T47D (cell line): ENCODE data around the gene SPP2.

Source experiments
- DNase-seq, 2 experiments: peaks; one replicate each; pipeline versions ENCODE4 v3.0.0 to v3.0.0-alpha.2; 2011 to 2012; ENCODE audit warnings: low read depth in 1 of 2, low spot score in 1 of 2
- JUND ChIP-seq: IDR thresholded peaks from 2 replicates; pipeline ENCODE4 v1.6.1; 2012; ENCODE audit warnings: low read depth
- in situ Hi-C: cut with HindIII; loops from 2 replicates; pipeline ENCODE4 v1.10.0; 2016; ENCODE audit warnings: low sequenced_read_pairs, low pct_unique_long_range_greater_than_20kb

Gene SPP2

DNA sequence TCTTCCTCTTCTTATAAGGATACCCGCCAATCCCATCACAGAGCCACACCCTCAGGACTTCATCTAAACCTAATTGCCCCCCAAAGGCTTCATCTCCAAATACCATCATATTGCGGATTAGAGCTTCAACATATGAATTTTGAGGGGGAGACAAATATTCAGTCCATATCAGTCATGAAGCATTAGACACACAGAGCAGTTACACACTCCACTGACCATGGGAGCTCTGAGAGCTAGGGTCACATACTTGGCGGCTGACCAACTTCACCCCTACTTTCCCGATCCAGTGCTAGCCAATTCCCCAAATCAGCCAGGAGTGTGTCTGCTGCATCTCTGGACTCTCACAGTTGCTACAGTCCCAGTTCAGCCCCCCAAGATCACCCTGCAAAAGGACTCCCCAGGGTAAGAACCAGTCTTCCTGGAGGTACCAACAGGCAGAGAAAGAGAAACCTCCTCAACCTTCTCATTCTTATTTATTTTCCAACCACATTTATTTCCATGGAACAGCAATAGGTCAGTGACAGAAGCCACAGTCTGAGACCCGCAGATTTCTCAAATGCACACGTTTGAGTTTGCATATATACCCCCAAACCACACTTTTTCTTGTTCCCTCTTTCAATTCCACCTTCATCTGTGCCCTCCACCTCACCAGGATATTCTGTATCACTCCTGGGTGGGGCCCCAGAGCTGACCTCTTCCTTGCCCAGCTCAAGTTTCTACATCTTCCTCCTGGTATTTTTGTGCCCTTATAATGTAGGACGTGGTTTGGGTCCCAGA, 33.3 kb downstream of the SPP2 start:
- in situ Hi-C loops, result no loop called here
- TF ChIP-seq JUND, result no peak
- no peak for DNase-seq

DNA sequence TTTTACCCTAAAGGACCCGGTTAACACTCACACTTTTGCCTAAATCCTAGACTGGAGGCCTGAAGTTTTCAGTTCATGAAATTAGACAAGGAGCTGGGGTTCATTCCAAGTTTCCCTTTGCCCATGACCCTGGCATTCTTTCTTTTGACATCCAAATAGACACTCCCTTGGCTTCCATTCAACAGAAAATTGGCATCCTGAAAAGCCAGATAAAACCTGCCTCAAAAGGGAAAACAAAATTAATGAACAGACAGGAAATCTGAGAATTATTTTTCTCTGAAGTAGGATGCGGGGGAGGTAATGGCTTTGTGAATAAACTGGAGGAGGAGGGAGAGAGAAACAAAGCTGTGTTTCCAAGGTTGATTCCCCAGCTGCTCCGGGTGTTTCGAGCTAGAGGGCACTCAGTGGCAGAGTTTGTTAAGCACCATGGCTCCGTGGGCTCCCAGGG, 41.0 kb downstream of the SPP2 start:
- no peak for DNase-seq
- in situ Hi-C loops, result no loop called here
- no peak for TF ChIP-seq JUND

DNA sequence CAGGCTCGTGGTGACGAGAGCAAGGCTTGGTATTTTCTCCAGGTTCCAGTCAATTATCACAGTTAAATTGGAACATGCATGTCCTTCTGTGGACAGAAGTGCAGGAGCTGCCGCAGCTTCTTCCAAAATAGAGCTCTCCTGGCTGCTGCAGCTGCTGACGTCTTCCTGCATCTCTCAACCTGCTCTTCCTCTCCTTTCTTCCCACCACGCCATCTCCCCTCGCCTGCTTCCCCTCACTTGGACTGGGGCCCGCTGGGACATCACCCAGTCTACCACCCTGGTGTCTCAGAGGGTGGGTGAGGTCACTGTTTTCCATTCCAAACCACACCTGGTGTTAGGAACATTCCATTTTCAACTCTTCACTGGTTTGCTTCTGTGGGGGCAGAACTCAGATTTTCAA, 41.4 kb downstream of the SPP2 start:
- no peak for TF ChIP-seq JUND
- no peak for DNase-seq
- in situ Hi-C loops, result no loop called here

DNA sequence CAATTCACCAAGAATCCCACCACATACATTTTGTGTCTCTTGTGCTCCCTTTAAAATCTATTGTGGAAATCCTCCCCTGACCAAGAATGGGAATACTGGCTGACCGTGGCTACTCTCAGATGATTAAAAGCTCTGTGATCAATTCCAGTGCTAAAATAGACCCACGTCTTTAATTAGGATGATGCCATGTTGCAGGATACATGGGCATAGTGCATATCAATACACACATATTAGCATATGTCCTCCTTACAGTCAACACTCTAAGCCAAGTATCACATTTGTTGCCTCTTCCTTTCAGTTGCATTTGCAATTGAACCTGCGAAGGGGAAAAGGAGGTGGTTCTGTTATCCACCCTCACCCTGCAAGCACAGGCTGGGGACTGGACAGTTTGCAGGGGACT, 41.8 kb downstream of the SPP2 start:
- DNase-seq, result no peak
- in situ Hi-C loops, result no loop called here
- no peak for TF ChIP-seq JUND

DNA sequence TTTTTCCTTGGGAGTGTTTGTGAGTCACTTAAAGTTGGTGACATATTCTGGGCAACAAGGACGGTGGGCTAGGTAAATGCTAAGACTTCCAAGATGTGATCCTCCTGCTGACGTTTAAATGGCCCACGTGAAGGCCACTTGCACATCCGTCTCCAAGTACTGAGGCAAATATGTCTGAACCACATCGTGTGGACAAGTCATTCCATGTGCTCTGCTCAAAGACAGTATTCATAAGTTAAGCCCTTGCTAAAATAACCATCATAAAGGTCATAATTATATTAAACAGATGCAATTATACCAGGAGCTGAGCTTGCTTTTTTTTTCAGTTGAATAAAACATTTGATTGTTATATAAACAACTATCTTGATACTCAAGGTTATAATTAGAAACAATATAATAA, 44.8 kb downstream of the SPP2 start:
- in situ Hi-C loops, result no loop called here
- TF ChIP-seq JUND, result no peak
- DNase-seq, result no peak

DNA sequence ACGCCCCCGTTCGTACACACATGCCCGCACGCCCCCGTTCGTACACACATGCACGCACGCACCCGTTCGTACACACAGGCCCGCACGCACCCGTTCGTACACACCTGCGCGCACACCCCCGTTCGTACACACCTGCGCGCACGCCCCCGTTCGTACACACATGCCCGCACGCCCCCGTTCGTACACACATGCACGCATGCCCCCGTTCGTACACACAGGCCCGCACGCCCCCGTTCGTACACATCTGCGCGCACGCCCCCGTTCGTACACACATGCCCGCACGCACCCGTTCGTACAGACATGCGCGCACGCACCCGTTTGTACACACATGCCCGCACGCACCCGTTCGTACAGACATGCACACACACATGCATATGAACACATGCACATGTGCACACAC, 45.7 kb downstream of the SPP2 start:
- in situ Hi-C loops, result no loop called here
- TF ChIP-seq JUND, result no peak
- DNase-seq, result no peak

DNA sequence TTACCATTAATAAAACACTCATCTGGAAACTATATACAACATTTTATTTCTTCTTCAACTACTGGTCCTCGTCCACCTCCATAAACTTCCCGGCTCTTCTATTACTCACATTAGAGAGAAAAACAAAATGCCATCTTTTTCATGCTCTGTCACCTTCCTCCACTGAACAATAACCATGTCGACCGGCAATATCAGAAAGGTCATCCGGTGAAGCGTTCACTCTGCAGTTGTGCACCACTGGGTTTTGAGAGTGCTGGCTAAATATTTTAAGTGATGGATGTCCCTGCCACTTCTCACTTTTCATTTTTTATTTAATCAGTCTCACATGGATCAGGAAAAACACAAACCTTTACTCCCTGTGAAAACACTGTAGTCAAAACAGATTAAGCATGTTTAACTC, 48.2 kb downstream of the SPP2 start:
- DNase-seq, result no peak
- in situ Hi-C loops, result no loop called here
- TF ChIP-seq JUND, result no peak

DNA sequence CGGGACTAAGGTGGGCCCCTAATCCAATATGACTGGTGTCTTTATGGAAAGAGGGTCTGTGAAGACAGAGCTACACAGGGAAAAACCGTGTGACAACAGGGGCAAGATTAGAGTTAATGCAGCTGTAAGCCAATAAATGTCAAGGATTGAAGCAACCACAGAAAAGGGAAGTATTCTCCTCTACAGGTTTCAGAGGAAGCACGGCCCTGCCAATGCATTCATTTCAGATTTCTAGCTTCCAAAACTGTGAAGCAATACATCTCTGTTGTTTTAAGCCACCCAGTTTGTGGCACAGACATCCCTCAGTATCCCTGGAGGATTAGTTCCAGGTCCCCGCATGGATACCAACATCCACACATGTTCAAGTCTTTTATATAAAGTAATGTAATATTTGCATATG, 48.8 kb downstream of the SPP2 start:
- in situ Hi-C loops, result no loop called here
- TF ChIP-seq JUND, result no peak
- DNase-seq, result no peak

DNA sequence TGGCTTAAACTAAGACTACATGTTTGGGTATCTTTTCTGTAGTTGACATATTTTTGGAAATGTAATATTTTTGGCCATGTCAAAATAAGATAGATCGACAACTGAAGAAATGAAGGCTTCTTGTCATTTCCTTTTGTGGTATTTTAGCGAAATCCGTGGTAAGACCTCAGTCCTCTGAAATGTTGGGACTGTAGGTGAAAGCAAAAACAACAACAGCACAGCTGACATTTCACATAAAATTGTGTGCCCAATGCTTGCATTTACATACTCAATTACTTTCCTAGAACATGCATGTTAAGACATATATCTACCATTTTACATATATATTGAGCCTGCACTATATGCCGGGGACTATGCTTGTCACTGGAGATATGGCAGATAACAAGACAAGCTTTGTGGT, 50.2 kb downstream of the SPP2 start:
- in situ Hi-C loops, result no loop called here
- TF ChIP-seq JUND, result no peak
- no peak for DNase-seq

DNA sequence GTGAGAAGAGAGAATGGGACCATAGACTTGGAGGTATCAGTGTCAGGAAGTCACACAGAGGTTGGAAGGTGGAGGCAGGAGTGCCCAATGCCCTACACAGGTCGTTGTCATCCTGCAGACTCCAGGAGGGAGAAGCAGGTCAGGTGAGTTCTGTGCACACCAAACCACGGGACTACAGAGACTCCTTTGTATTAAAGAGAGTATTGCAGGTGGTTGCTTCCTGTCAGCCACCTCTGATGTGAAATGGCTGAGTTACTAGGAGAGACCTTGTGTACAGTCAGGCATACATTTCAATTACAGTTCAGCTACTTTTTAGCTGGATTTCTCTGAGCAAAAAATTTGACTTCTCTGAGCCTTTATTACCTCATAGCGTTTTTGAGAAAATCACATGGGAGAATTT, 51.6 kb downstream of the SPP2 start:
- peak in 1 of 2 experiments; percentile 59 for DNase-seq
- no peak for TF ChIP-seq JUND
- in situ Hi-C loops, result no loop called here

DNA sequence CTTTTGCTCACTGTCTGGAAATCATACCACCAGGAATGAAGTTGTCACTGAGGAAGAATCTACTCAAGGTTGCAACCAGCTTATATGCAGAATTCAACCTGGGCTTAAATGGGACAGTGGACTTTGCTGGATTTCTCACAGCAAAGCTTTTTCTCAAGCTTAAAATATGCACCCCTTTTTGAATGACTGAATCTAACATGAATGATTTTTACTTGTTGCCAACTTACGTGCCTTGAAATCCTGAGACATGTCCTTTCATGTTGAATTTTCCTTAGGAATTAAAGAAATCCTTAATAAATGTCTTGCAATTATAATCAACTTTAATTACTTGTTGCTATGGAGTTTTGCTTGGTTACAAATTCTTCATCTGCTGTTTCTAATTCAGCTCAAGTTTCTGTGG, 57.4 kb downstream of the SPP2 start:
- DNase-seq, result no peak
- no peak for TF ChIP-seq JUND
- in situ Hi-C loops, result no loop called here

DNA sequence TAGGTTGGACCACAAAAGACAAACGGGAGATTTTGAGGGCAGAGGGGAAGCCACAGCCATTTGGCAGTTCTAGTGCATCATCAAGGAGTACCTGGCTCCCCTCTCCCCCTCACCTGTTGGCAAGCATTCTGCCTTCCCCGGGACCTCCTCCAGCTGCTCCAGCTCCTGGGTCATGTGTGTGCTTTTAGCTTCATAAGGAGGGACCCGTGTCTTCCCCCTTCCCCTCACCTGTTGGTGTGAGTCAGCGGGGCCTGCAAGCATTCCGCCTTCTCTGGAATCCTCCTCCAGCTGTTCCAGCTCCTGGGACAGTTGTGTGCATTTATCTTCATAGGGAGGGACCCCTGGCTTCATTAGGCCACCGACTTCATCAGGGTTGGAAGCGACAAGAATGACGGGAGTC, 58.8 kb downstream of the SPP2 start:
- DNase-seq, result no peak
- in situ Hi-C loops, result no loop called here
- no peak for TF ChIP-seq JUND

DNA sequence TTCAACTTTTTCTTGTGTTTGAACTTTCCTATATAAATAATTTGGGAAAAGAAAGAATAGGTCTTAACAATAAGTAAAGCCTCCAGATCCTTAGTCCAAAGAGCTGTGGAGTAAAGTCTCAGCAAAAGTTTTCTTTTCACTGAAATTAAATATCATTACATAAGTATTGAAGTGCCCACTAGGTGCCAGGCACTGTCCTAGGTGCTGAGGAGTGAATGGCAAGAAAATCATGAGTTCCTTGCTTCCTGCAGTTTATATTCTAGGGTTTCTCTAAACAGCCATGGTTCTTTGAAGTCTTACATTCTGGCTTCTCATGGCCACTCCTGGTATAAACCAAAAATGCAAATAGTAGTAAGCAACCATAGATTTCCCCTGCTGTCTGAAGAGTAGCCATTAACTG, 59.7 kb downstream of the SPP2 start:
- no peak for DNase-seq
- in situ Hi-C loops, result no loop called here
- no peak for TF ChIP-seq JUND

DNA sequence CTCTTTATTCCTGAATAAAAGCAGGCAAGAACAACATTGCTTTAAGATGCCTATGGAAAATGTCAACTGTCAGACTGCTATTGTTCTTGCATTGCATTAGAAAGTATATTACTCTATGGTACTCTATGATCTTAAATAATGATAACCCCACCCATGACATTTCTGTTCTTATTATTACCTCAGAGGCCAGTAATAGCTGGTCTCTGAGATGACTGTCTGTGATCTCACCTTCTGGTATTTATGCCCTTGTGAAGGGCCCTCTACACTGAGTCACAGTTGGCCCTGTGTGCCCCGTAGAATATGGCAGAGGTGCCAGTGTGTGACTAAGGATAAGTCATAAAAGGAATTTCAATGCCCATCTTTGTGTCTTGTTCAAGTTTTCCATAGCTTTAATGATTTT, 61.0 kb downstream of the SPP2 start:
- in situ Hi-C loops, result no loop called here
- no peak for DNase-seq
- no peak for TF ChIP-seq JUND
